Measurements from ENCODE around the gene PLGRKT. TPM values are rescaled to one million over a fixed set of nuclear protein-coding genes. Genes with fewer than 3 reads are reported as not detected.

PLGRKT gene
- total and polyA plus RNA-seq, 2 experiments from 2014 or later = 28.3 to 40.3 TPM

DNA sequence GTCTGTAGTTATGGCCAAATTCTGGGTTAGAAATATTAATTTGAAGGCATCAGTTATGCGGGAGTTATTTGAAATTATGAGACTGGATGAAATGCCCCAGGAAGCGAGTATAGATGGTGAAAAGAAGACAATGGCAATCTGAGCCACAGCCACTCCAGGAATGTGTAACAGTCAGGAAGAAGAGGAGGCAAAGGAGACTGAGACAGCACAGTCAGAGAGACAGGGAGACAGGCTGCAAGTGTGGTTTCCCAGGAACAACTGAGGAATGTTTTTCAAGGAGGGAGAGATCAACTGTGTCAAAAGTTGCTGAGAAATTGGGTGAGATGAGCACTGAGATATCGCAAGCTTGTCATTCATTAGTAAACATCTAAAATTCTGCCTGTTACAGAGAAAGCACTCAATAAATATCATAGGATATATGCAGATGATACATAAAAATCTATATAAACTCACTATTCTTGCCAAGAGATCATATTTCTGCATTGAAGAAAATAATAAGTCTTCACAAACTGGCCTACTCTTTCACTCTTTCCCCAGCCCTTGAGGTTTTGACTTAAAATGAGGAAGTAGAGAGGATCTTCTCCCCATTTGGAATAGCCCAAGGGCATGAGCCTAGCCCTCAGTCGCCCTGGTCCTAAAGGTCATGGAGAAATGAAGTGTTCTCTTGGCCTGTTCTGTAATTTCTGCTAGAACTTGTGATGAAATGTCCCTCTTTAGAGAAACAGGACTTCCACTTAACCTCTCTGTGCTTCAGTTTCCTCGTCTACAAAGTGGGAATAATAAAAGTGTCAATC, 49.5 kb downstream of the PLGRKT start:
- DNase-seq = peak; percentile 18
- Histone ChIP-seq H3K36me3 (ENCODE audit: low read depth) (no peaks in the 10 kb centered on the region), H2AFZ (no peak overlapping the region), H3K4me1 (ENCODE audit: insufficient read depth) (peaks cover 23% of the 10 kb centered on the region), H3K27me3 (replicated peaks; ENCODE audit: insufficient read depth) (no peaks in the 10 kb centered on the region), H3K27ac (no peak overlapping the region), H3K9me3 (ENCODE audit: low read depth) (no peaks in the 10 kb centered on the region), H3K79me2 (ENCODE audit: insufficient read depth) (no peaks in the 10 kb centered on the region), H4K20me1 (ENCODE audit: insufficient read depth) (no peaks in the 10 kb centered on the region), H3K9ac (no peak overlapping the region), H3K4me3 (no peak overlapping the region), H3F3A (ENCODE audit: insufficient read depth) (0 out of 2 replicates have a peak, but pooled peaks cover 4% of the 10 kb centered on the region), H3K9me2 (ENCODE audit: insufficient read depth) (no peaks in the 10 kb centered on the region), H3K4me2 (ENCODE audit: unreplicated experiment) (no peak overlapping the region)
- in situ Hi-C loops (cut with MboI) = no loop called here
- TF ChIP-seq EZH2phosphoT487 (IDR thresholded peaks at IDR 0.05; ENCODE audit: insufficient read depth, low read depth) (no peak), EZH2 (IDR thresholded peaks at IDR 0.05; ENCODE audit: insufficient read depth, poor library complexity, severe bottlenecking) (no peak)
- 76 to 80% methylated on average over 5 of the region's 5 CpGs for WGBS, 2 experiments (ENCODE audit: low coverage in 1 of 2, low lambda C conversion rate in 2 of 2, missing lambda C conversion rate in 2 of 2)

DNA sequence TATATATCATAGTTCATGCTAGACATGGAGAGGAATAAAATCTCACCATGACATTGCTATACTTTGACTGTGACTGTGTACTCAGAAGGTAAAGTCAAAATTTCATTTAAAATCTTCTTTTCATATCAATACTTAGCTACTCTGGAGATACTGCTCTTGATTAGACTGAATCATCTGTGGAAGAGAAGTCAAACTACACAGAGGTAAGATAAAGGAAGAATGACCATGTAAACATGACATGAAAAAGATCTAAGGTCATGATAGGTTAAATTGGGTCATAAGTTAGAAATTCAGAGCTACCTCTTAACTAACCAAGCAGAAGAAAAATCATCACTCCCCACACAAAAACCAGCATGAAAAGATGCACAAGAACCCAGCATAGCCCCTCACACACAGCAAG, 53.3 kb downstream of the PLGRKT start:
- no peaks in the 10 kb centered on the region for H3K9me2 ChIP-seq (ENCODE audit: insufficient read depth)
- DNase-seq = no peak
- no peaks in the 10 kb centered on the region for H3K79me2 ChIP-seq (ENCODE audit: insufficient read depth)
- in situ Hi-C loops (cut with MboI) = no loop called here
- H3K9ac ChIP-seq = no peak overlapping the region
- H3K27ac ChIP-seq = no peak overlapping the region
- H3K4me2 ChIP-seq (ENCODE audit: unreplicated experiment) = no peak overlapping the region
- H3K36me3 ChIP-seq (ENCODE audit: low read depth) = no peaks in the 10 kb centered on the region
- H3K4me3 ChIP-seq = no peak overlapping the region
- no peaks in the 10 kb centered on the region for H3F3A ChIP-seq (ENCODE audit: insufficient read depth)
- no peaks in the 10 kb centered on the region for H3K27me3 ChIP-seq (replicated peaks; ENCODE audit: insufficient read depth)
- no peak overlapping the region for H2AFZ ChIP-seq
- no peaks in the 10 kb centered on the region for H4K20me1 ChIP-seq (ENCODE audit: insufficient read depth)
- no peaks in the 10 kb centered on the region for H3K9me3 ChIP-seq (ENCODE audit: low read depth)
- peaks cover 19% of the 10 kb centered on the region for H3K4me1 ChIP-seq (ENCODE audit: insufficient read depth)
- TF ChIP-seq EZH2phosphoT487 (IDR thresholded peaks at IDR 0.05; ENCODE audit: insufficient read depth, low read depth) = no peak
- TF ChIP-seq EZH2 (IDR thresholded peaks at IDR 0.05; ENCODE audit: insufficient read depth, poor library complexity, severe bottlenecking) = no peak

DNA sequence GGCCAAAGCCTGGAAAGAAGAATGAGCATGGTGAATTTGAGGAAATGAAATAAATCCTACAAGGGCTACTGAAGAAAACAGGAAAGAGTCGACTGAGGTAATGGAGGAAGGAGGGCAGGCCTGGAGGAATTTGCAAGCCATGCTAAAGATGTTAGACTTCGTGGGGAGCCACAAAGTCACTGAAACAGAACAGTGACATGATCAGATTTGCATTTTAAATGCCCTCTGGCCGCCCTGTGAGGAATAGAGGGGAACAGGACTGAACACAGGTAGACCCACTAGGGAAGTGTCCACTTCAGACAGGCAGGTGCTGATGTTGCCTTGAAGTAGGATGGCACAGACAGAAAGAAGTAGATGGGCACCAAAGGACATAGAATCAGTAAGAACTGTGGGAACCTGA, 55.2 kb downstream of the PLGRKT start:
- WGBS, 2 experiments (ENCODE audit: low coverage in 1 of 2, low lambda C conversion rate in 2 of 2, missing lambda C conversion rate in 2 of 2) = 80 to 85% methylated on average over 3 of the region's 3 CpGs
- in situ Hi-C loops (cut with MboI) = no loop called here
- Histone ChIP-seq H3K4me3 (no peak overlapping the region), H3F3A (ENCODE audit: insufficient read depth) (no peaks in the 10 kb centered on the region), H3K9ac (no peak overlapping the region), H2AFZ (no peak overlapping the region), H3K27me3 (replicated peaks; ENCODE audit: insufficient read depth) (no peaks in the 10 kb centered on the region), H3K36me3 (ENCODE audit: low read depth) (no peaks in the 10 kb centered on the region), H3K27ac (no peak overlapping the region), H3K4me1 (ENCODE audit: insufficient read depth) (no peaks in the 10 kb centered on the region; the same call in 1 of the 2 replicates), H3K9me3 (ENCODE audit: low read depth) (no peaks in the 10 kb centered on the region), H3K79me2 (ENCODE audit: insufficient read depth) (no peaks in the 10 kb centered on the region), H3K4me2 (ENCODE audit: unreplicated experiment) (no peak overlapping the region), H3K9me2 (ENCODE audit: insufficient read depth) (no peaks in the 10 kb centered on the region), H4K20me1 (ENCODE audit: insufficient read depth) (no peaks in the 10 kb centered on the region)
- DNase-seq = no peak
- TF ChIP-seq EZH2phosphoT487 (IDR thresholded peaks at IDR 0.05; ENCODE audit: insufficient read depth, low read depth) (no peak), EZH2 (IDR thresholded peaks at IDR 0.05; ENCODE audit: insufficient read depth, poor library complexity, severe bottlenecking) (no peak)

DNA sequence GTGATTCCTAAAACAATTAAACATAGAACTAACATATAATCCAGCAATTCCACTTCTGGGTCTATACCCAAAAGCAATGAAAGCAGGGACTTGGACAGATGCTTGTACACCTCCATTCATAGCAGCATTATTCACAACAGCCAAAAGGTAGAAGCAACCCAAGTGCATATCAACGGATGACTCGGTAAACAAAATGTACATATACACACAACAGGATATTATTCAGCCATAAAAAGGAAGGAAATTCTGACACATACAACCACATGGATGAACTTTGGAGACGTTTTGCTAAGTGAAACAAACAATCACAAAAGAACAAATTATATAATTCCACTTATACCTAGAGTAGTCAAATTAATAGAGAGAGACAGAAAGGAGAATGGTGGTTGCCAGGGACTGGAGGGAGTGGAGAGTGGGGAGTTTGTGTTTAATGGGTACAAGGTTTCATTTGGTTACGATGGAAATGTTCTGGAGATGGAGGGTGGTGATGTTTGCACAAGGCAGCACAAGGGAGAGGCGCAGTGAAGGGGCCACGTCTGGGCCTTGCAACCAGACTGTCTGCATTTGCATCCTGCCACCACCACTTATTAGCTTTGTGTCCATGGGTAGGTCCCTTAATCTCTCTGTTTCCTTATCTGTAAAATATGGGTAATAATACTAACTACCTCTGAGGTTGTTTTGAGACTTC, 61.8 kb downstream of the PLGRKT start:
- peak; percentile 13 for DNase-seq
- Histone ChIP-seq H3F3A (ENCODE audit: insufficient read depth) (no peaks in the 10 kb centered on the region), H3K27ac (no peak overlapping the region), H3K4me3 (no peak overlapping the region), H3K27me3 (replicated peaks; ENCODE audit: insufficient read depth) (no peaks in the 10 kb centered on the region), H3K4me1 (ENCODE audit: insufficient read depth) (no peaks in the 10 kb centered on the region), H3K9me2 (ENCODE audit: insufficient read depth) (no peaks in the 10 kb centered on the region), H3K9ac (no peak overlapping the region), H3K36me3 (ENCODE audit: low read depth) (0 out of 2 replicates have a peak, but pooled peaks cover 3% of the 10 kb centered on the region), H3K79me2 (ENCODE audit: insufficient read depth) (no peaks in the 10 kb centered on the region), H3K9me3 (ENCODE audit: low read depth) (no peaks in the 10 kb centered on the region), H4K20me1 (ENCODE audit: insufficient read depth) (no peaks in the 10 kb centered on the region), H3K4me2 (ENCODE audit: unreplicated experiment) (no peak overlapping the region), H2AFZ (no peak overlapping the region)
- WGBS, 2 experiments (ENCODE audit: low coverage in 1 of 2, low lambda C conversion rate in 2 of 2, missing lambda C conversion rate in 2 of 2) = 82 to 85% methylated on average over 6 of the region's 6 CpGs
- in situ Hi-C loops (cut with MboI) = no loop called here
- no peak for TF ChIP-seq EZH2phosphoT487 (IDR thresholded peaks at IDR 0.05; ENCODE audit: insufficient read depth, low read depth)
- TF ChIP-seq EZH2 (IDR thresholded peaks at IDR 0.05; ENCODE audit: insufficient read depth, poor library complexity, severe bottlenecking) = no peak

Measured in GM23248 (cell line).